ENCODE results near the gene HBZ. TPM values are rescaled to one million over a fixed set of nuclear protein-coding genes. Genes with fewer than 3 reads are reported as not detected.

HBZ gene
- total and polyA plus RNA-seq, 9 of the 15 experiments (the other 6 are each of a cell fraction or from before 2014, with no cell fraction given), result 58.0 to 610 (median 113) TPM

DNA sequence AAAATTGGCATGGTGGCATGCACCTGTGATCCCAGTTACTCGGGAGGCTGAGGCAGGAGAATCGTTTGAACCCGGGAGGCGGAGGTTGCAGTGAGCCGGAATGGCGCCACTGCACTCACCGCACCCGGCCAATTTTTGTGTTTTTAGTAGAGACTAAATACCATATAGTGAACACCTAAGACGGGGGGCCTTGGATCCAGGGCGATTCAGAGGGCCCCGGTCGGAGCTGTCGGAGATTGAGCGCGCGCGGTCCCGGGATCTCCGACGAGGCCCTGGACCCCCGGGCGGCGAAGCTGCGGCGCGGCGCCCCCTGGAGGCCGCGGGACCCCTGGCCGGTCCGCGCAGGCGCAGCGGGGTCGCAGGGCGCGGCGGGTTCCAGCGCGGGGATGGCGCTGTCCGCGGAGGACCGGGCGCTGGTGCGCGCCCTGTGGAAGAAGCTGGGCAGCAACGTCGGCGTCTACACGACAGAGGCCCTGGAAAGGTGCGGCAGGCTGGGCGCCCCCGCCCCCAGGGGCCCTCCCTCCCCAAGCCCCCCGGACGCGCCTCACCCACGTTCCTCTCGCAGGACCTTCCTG, 27.7 kb downstream of the HBZ start, which contains the start of gene HBQ1 (continued):
- TF ChIP-seq, protein P1, sequence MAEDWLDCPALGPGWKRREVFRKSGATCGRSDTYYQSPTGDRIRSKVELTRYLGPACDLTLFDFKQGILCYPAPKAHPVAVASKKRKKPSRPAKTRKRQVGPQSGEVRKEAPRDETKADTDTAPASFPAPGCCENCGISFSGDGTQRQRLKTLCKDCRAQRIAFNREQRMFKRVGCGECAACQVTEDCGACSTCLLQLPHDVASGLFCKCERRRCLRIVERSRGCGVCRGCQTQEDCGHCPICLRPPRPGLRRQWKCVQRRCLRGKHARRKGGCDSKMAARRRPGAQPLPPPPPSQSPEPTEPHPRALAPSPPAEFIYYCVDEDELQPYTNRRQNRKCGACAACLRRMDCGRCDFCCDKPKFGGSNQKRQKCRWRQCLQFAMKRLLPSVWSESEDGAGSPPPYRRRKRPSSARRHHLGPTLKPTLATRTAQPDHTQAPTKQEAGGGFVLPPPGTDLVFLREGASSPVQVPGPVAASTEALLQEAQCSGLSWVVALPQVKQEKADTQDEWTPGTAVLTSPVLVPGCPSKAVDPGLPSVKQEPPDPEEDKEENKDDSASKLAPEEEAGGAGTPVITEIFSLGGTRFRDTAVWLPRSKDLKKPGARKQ (CRISPR knock-in tag; IDR thresholded peaks at IDR 0.05), result 0 out of 2 replicates have a peak, but pooled peaks have one; percentile 44
- TF ChIP-seq SIN3B (IDR thresholded peaks at IDR 0.05; ENCODE audit: low read depth) (peak; percentile 63; the same call in 1 of the 2 replicates), ZNF561 (CRISPR knock-in tag; conservative IDR thresholded peaks at IDR 0.05) (no peak), DACH1 (IDR thresholded peaks at IDR 0.05; ENCODE audit: partially characterized antibody) (no peak), MAZ (CRISPR knock-in tag; conservative IDR thresholded peaks at IDR 0.05 in 1 of 2, IDR thresholded peaks at IDR 0.05 in 1 of 2) (peak; percentile 10 to 38; a peak in 1 of 4 replicates), SRSF9 (IDR thresholded peaks at IDR 0.05; ENCODE audit: borderline replicate concordance, low read depth, low read length) (no peak), CHD1 (IDR thresholded peaks at IDR 0.05; ENCODE audit: low read length) (no peak), SP2 (IDR thresholded peaks at IDR 0.05; ENCODE audit: extremely low read depth, low read depth, low read length, poor library complexity, severe bottlenecking) (no peak), USF1 (CRISPR knock-in tag; IDR thresholded peaks at IDR 0.05) (no peak), BHLHE40 (IDR thresholded peaks at IDR 0.05; ENCODE audit: low read length) (no peak), CTBP1 (IDR thresholded peaks at IDR 0.05; ENCODE audit: borderline replicate concordance) (peak; percentile 44; the same call in 1 of the 2 replicates), ZNF444 (CRISPR knock-in tag; IDR thresholded peaks at IDR 0.05) (no peak), GTF2B (IDR thresholded peaks at IDR 0.05; ENCODE audit: extremely low read depth, insufficient read length) (no peak), TAL1 (IDR thresholded peaks at IDR 0.05) (no peak), TAF7 (tag; IDR thresholded peaks at IDR 0.05) (no peak)
- TF ChIP-seq, protein P2, sequence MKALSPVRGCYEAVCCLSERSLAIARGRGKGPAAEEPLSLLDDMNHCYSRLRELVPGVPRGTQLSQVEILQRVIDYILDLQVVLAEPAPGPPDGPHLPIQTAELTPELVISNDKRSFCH (CRISPR knock-in tag; IDR thresholded peaks at IDR 0.05), result no peak
- TF ChIP-seq, protein P2 (tag; IDR thresholded peaks at IDR 0.05), result no peak
- TF ChIP-seq, protein P3, sequence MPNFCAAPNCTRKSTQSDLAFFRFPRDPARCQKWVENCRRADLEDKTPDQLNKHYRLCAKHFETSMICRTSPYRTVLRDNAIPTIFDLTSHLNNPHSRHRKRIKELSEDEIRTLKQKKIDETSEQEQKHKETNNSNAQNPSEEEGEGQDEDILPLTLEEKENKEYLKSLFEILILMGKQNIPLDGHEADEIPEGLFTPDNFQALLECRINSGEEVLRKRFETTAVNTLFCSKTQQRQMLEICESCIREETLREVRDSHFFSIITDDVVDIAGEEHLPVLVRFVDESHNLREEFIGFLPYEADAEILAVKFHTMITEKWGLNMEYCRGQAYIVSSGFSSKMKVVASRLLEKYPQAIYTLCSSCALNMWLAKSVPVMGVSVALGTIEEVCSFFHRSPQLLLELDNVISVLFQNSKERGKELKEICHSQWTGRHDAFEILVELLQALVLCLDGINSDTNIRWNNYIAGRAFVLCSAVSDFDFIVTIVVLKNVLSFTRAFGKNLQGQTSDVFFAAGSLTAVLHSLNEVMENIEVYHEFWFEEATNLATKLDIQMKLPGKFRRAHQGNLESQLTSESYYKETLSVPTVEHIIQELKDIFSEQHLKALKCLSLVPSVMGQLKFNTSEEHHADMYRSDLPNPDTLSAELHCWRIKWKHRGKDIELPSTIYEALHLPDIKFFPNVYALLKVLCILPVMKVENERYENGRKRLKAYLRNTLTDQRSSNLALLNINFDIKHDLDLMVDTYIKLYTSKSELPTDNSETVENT (CRISPR knock-in tag; IDR thresholded peaks at IDR 0.05), result peak; percentile 80; the same call in 1 of the 2 replicates
- TF ChIP-seq, protein P4, sequence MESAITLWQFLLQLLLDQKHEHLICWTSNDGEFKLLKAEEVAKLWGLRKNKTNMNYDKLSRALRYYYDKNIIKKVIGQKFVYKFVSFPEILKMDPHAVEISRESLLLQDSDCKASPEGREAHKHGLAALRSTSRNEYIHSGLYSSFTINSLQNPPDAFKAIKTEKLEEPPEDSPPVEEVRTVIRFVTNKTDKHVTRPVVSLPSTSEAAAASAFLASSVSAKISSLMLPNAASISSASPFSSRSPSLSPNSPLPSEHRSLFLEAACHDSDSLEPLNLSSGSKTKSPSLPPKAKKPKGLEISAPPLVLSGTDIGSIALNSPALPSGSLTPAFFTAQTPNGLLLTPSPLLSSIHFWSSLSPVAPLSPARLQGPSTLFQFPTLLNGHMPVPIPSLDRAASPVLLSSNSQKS (CRISPR knock-in tag; IDR thresholded peaks at IDR 0.05), result no peak
